ENCODE data around the gene DYRK3. TPM values are rescaled to one million over a fixed set of nuclear protein-coding genes. Genes with fewer than 3 reads are reported as not detected.
"Not testable (repeated sequence)": the region's sequence is repeated elsewhere in the genome, so short reads cannot be mapped to it uniquely, and the experiment has no call there.

Gene DYRK3
- total RNA-seq, 1 donor from 2014 or later = 9.1 TPM

GRCh38 chr1:206609229-206609991 is 25.9 kb upstream of the DYRK3 start:
- Mint-ChIP-seq H3K27me3 (no peaks in the 10 kb centered on the region), H3K27ac (no peak overlapping the region), H3K9me3 (ENCODE audit: low read depth) (no peaks in the 10 kb centered on the region), H3K4me3 (ENCODE audit: low read depth) (no peak overlapping the region), H3K4me1 (ENCODE audit: low read depth) (peaks cover 12% of the 10 kb centered on the region), H3K36me3 (ENCODE audit: insufficient read depth) (peaks cover 7% of the 10 kb centered on the region)
- TF ChIP-seq CTCF (IDR thresholded peaks at IDR 0.05; ENCODE audit: unreplicated experiment) = no peak
- DNase-seq (ENCODE audit: low spot score, unreplicated experiment) = no peak

- no peaks in the 10 kb centered on the region for H3K9me3 Mint-ChIP-seq (ENCODE audit: low read depth)
- H3K36me3 Mint-ChIP-seq (ENCODE audit: insufficient read depth) = peaks cover 4% of the 10 kb centered on the region
- peak within 1 kb of the TSS; percentile 100 for H3K27ac Mint-ChIP-seq
- H3K4me1 Mint-ChIP-seq (ENCODE audit: low read depth) = peaks cover 12% of the 10 kb centered on the region
- peak; percentile 96 for TF ChIP-seq CTCF (IDR thresholded peaks at IDR 0.05; ENCODE audit: unreplicated experiment)
- peak; percentile 97 for DNase-seq (ENCODE audit: low spot score, unreplicated experiment)
- H3K27me3 Mint-ChIP-seq = peaks cover 5% of the 10 kb centered on the region
- peak within 1 kb of the TSS; percentile 93 for H3K4me3 Mint-ChIP-seq (ENCODE audit: low read depth)
Observed at GRCh38 chr1:206612129-206612876, 23.0 kb upstream of the DYRK3 start, which contains the start of gene EIF2D. TSS of gene EIF2D (minus strand) at chr1:206612465. CDS start at chr1:206612342, 123 bp downstream.

GRCh38 chr1:206626396-206626795 is 8.9 kb upstream of the DYRK3 start:
- peaks cover 12% of the 10 kb centered on the region for H3K27me3 Mint-ChIP-seq
- not testable (repeated sequence) for H3K4me3 Mint-ChIP-seq (ENCODE audit: low read depth); H3K9me3 Mint-ChIP-seq (ENCODE audit: low read depth); H3K4me1 Mint-ChIP-seq (ENCODE audit: low read depth); H3K27ac Mint-ChIP-seq; DNase-seq (ENCODE audit: low spot score, unreplicated experiment); H3K36me3 Mint-ChIP-seq (ENCODE audit: insufficient read depth)

GRCh38 chr1:206628916-206629315 is 6.4 kb upstream of the DYRK3 start:
- no peak overlapping the region for H3K27ac Mint-ChIP-seq
- peaks cover 11% of the 10 kb centered on the region for H3K4me1 Mint-ChIP-seq (ENCODE audit: low read depth)
- no peak for DNase-seq (ENCODE audit: low spot score, unreplicated experiment)
- no peaks in the 10 kb centered on the region for H3K9me3 Mint-ChIP-seq (ENCODE audit: low read depth)
- peaks cover 7% of the 10 kb centered on the region for H3K27me3 Mint-ChIP-seq
- no peak for TF ChIP-seq CTCF (IDR thresholded peaks at IDR 0.05; ENCODE audit: unreplicated experiment)
- no peaks in the 10 kb centered on the region for H3K36me3 Mint-ChIP-seq (ENCODE audit: insufficient read depth)
- H3K4me3 Mint-ChIP-seq (ENCODE audit: low read depth) = no peak overlapping the region

- peak; percentile 44 for TF ChIP-seq CTCF (IDR thresholded peaks at IDR 0.05; ENCODE audit: unreplicated experiment)
- peaks cover 23% of the 10 kb centered on the region for H3K4me1 Mint-ChIP-seq (ENCODE audit: low read depth)
- no peaks in the 10 kb centered on the region for H3K36me3 Mint-ChIP-seq (ENCODE audit: insufficient read depth)
- H3K27ac Mint-ChIP-seq = no peak overlapping the region
- H3K4me3 Mint-ChIP-seq (ENCODE audit: low read depth) = no peak overlapping the region
- DNase-seq (ENCODE audit: low spot score, unreplicated experiment) = no peak
- H3K27me3 Mint-ChIP-seq = peaks cover 7% of the 10 kb centered on the region
- no peaks in the 10 kb centered on the region for H3K9me3 Mint-ChIP-seq (ENCODE audit: low read depth)
Observed at GRCh38 chr1:206631085-206631509, 4.2 kb upstream of the DYRK3 start.
